G401.6 (cell line): ENCODE results near the gene FEZF1.
"Not testable (repeated sequence)": the region's sequence is repeated elsewhere in the genome, so short reads cannot be mapped to it uniquely, and the experiment has no call there.

ENCODE experiments used
- FAIRE-seq: peaks from 2 replicates; lab custom pipeline; 2012; peaks lifted over from hg19 to GRCh38; lab: Jason Lieb, UNC

FEZF1 gene

GRCh38 chr7:122307228-122307621, 2.7 kb upstream of the FEZF1 start:
- FAIRE-seq, result no peak

- no peak for FAIRE-seq
Measured at GRCh38 chr7:122306320-122307227, 2.0 kb upstream of the FEZF1 start.

GRCh38 chr7:122305475-122306319, 1.1 kb upstream of the FEZF1 start:
- no peak for FAIRE-seq

- FAIRE-seq, result no peak
Measured at GRCh38 chr7:122304996-122305421, 459 bp upstream of the FEZF1 start.

GRCh38 chr7:122303531-122304318, 825 bp downstream of the FEZF1 start:
- FAIRE-seq, result no peak

- no peak for FAIRE-seq
Measured at GRCh38 chr7:122302761-122303530, 1.6 kb downstream of the FEZF1 start.

GRCh38 chr7:122301858-122302760, 2.4 kb downstream of the FEZF1 start:
- FAIRE-seq, result no peak

GRCh38 chr7:122300956-122301833, 3.4 kb downstream of the FEZF1 start:
- no peak for FAIRE-seq

GRCh38 chr7:122300211-122300932, 4.2 kb downstream of the FEZF1 start:
- FAIRE-seq, result no peak

GRCh38 chr7:122299624-122300210, 4.8 kb downstream of the FEZF1 start:
- no peak for FAIRE-seq

GRCh38 chr7:122298618-122299017, 5.9 kb downstream of the FEZF1 start:
- FAIRE-seq, result no peak

- FAIRE-seq, result no peak
Measured at GRCh38 chr7:122298131-122298530, 6.4 kb downstream of the FEZF1 start.

- no peak for FAIRE-seq
Measured at GRCh38 chr7:122291189-122291588, 13.4 kb downstream of the FEZF1 start.

GRCh38 chr7:122290476-122290875, 14.1 kb downstream of the FEZF1 start:
- no peak for FAIRE-seq

GRCh38 chr7:122289426-122289825, 15.1 kb downstream of the FEZF1 start:
- no peak for FAIRE-seq

GRCh38 chr7:122284608-122285007, 19.9 kb downstream of the FEZF1 start:
- not testable (repeated sequence) for FAIRE-seq

GRCh38 chr7:122273117-122273516, 31.4 kb downstream of the FEZF1 start:
- no peak for FAIRE-seq

GRCh38 chr7:122269241-122269640, 35.3 kb downstream of the FEZF1 start:
- no peak for FAIRE-seq
